ENCODE data around the gene DENND2A. TPM values are rescaled to one million over a fixed set of nuclear protein-coding genes. Genes with fewer than 3 reads are reported as not detected.
A peak's percentile ranks its signal among the peaks of the same experiment; 100 is the strongest.
"Not testable (repeated sequence)": the region's sequence is repeated elsewhere in the genome, so short reads cannot be mapped to it uniquely, and the experiment has no call there.

Gene DENND2A
- total RNA-seq, 4 donors from 2014 or later = 25.2 to 83.5 (median 46.5) TPM

DNA sequence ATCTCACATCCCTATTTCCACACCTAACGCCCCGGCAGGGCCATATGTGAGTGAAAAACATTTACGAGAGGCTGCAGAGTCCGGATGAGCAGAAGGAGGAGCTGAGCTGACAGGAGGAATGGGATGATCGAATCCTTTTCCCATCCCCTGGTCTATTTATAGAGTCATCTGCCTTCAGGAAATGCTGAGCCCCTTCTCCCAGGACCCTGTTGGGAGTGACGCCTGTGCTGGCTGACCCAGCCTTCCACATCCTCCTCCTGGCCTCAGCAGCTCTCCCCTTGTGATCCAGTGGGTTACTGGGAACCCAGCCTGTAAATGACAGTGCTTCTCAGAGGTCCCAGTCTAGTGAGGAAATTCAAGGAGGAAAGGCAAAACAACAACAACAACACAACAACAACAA, 16.6 kb downstream of the DENND2A start:
- no peaks in the 10 kb centered on the region for H3K9me3 ChIP-seq
- no peak for TF ChIP-seq POLR2A (IDR thresholded peaks at IDR 0.05)
- no peak for TF ChIP-seq EP300 (IDR thresholded peaks at IDR 0.05)
- TF ChIP-seq, protein P1, sequence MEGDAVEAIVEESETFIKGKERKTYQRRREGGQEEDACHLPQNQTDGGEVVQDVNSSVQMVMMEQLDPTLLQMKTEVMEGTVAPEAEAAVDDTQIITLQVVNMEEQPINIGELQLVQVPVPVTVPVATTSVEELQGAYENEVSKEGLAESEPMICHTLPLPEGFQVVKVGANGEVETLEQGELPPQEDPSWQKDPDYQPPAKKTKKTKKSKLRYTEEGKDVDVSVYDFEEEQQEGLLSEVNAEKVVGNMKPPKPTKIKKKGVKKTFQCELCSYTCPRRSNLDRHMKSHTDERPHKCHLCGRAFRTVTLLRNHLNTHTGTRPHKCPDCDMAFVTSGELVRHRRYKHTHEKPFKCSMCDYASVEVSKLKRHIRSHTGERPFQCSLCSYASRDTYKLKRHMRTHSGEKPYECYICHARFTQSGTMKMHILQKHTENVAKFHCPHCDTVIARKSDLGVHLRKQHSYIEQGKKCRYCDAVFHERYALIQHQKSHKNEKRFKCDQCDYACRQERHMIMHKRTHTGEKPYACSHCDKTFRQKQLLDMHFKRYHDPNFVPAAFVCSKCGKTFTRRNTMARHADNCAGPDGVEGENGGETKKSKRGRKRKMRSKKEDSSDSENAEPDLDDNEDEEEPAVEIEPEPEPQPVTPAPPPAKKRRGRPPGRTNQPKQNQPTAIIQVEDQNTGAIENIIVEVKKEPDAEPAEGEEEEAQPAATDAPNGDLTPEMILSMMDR (IDR thresholded peaks at IDR 0.05) = no peak
- no peak for TF ChIP-seq POLR2AphosphoS5 (IDR thresholded peaks at IDR 0.05)
- peak; percentile 10 for ATAC-seq
- no peaks in the 10 kb centered on the region for H3K36me3 ChIP-seq
- no peak overlapping the region for H3K4me3 ChIP-seq
- peak overlapping the region; percentile 55 to 87 (median 82) for H3K27ac ChIP-seq
- H3K27me3 ChIP-seq = no peaks in the 10 kb centered on the region
- H3K4me1 ChIP-seq = peaks cover 4 to 97% (median 29%) of the 10 kb centered on the region in 3 donors
- 43 to 47% methylated on average over 3 to 5 of the region's 6 CpGs for WGBS, 2 donors (ENCODE audit: low coverage in 1 of 2)

DNA sequence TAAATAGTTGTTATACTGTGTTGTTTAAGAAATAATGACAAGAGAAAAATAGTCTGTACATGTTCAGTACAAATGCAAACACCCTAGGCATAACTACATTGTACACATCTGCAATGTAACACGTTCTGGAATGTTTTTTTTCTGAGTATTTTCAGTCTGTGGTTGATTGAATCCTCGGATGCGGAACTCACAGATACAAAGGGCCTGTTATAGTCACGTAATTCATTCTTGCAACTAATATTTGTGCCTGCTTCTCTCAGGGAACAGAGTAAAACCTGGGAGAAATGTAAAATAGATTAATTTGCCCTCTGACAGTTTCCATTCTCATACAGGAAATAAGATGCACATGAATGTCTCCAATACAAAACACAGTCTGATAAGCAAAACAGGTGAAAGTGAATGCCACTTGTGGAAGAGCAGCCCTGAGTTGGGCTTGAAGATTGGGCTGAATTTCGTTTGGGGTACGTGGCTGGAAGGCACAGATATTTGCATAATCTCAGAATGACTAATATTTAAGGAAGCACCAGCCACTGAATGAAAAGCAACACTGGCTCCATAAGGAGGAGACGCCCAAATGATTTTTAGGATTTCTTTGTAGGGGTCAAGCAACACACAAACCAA, 19.1 kb downstream of the DENND2A start:
- no peak for ATAC-seq
- peaks cover 4 to 85% (median 14%) of the 10 kb centered on the region in 3 donors for H3K4me1 ChIP-seq
- WGBS, 2 donors (ENCODE audit: low coverage in 1 of 2) = 17 to 53% methylated on average over 6 to 7 of the region's 7 CpGs

DNA sequence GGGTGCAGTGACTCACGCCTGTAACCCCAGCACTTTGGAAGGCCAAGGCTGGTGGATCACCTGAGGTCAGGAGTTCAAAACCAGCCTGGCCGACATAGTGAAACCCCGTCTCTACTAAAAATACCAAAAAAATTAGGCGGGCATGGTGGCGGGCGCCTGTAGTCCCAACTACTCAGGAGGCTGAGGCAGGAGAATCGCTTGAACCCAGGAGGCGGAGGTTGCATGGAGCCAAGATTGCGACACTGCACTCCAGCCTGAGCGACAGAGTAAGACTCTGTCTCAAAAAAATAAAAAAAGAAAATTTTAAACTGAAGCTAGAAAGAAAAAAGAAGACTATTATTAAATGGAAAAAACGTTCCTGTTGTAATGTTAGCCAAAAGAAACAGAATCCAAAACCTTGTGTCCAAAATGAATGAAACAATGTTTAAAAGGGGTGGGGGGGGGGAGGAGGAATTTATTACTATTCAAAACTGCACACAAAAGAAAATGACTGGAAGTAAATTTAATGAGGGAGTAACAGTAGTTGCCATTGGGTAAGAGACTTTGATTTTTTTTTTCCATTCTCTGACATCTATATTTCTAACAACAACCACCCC, 20.6 kb downstream of the DENND2A start:
- not testable (repeated sequence) for H3K27me3 ChIP-seq, H3K4me3 ChIP-seq, H3K9me3 ChIP-seq, ATAC-seq, H3K36me3 ChIP-seq
- 67 to 87% methylated on average over 8 to 11 of the region's 11 CpGs for WGBS, 2 donors (ENCODE audit: low coverage in 1 of 2)
- Histone ChIP-seq H3K4me1 (peaks cover 0 to 71% (median 7%) of the 10 kb centered on the region in 3 donors), H3K27ac (peak overlapping the region in 1 of 4 donors; percentile 87)

More for the DNA sequence above, 19.1 kb downstream of the DENND2A start:
- Histone ChIP-seq H3K4me3 (no peak overlapping the region), H3K9me3 (no peaks in the 10 kb centered on the region), H3K27ac (peak overlapping the region in 3 of 4 donors; percentile 21 to 87 (median 60)), H3K36me3 (no peaks in the 10 kb centered on the region), H3K27me3 (no peaks in the 10 kb centered on the region)
- TF ChIP-seq, protein P1 (IDR thresholded peaks at IDR 0.05) = no peak
- TF ChIP-seq EP300 (IDR thresholded peaks at IDR 0.05) (no peak), POLR2A (IDR thresholded peaks at IDR 0.05) (no peak), POLR2AphosphoS5 (IDR thresholded peaks at IDR 0.05) (no peak)

DNA sequence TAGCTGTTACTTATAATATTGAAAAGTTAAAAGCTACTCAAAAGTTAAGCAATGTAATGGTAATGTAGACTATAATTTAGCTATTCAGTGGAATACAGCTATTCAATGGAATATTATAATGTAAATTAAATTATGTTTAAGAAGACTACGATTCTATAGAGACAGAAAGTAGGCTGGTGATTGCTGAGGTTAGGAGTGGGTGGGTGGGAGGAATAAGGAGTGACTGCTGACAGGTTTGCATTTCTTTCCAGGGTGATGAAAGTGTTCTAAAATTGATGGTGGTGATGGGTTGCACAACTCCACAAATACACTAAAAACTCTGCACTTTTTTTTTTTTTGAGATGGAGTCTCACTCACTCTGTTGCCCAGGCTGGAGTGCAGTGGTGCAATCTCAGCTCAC, 21.4 kb downstream of the DENND2A start:
- peak overlapping the region in 1 of 4 donors; percentile 9 for H3K27ac ChIP-seq
- TF ChIP-seq POLR2AphosphoS5 (IDR thresholded peaks at IDR 0.05) (no peak), EP300 (IDR thresholded peaks at IDR 0.05) (no peak), POLR2A (IDR thresholded peaks at IDR 0.05) (no peak)
- TF ChIP-seq, protein P1 (IDR thresholded peaks at IDR 0.05) = no peak
- 59 to 71% methylated on average over 1 of the region's 1 CpG for WGBS, 2 donors (ENCODE audit: low coverage in 1 of 2)
- H3K27me3 ChIP-seq = no peaks in the 10 kb centered on the region
- H3K36me3 ChIP-seq = no peaks in the 10 kb centered on the region
- ATAC-seq = no peak
- H3K4me1 ChIP-seq = peaks cover 0 to 69% (median 3%) of the 10 kb centered on the region in 3 donors
- no peak overlapping the region for H3K4me3 ChIP-seq
- H3K9me3 ChIP-seq = no peaks in the 10 kb centered on the region

DNA sequence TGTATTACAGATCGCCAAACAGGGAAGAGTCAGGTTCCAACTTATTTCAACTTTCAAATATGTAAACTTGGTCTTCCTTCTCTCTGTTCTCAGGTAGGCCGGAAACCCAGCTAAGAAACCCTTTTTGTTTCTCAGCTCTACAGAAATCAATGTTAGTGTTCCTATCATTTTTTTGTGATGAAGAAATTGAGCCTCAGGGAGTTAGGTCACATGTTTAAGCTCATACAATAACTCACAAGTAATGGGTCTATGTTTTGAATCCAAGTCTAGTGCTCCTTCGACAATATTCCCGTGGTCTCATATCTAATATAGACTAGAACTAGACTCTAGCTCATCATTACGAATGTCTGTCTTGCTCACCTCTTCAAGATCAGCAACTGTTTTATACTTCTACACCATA, 22.3 kb downstream of the DENND2A start:
- no peak for ATAC-seq
- Histone ChIP-seq H3K9me3 (no peaks in the 10 kb centered on the region), H3K27ac (peak overlapping the region in 2 of 4 donors; percentile 0 to 3), H3K4me1 (peaks cover 0 to 69% (median 0%) of the 10 kb centered on the region in 3 donors), H3K27me3 (no peaks in the 10 kb centered on the region), H3K36me3 (no peaks in the 10 kb centered on the region), H3K4me3 (no peak overlapping the region)
- WGBS, 2 donors (ENCODE audit: low coverage in 1 of 2) = 73 to 74% methylated on average over 4 to 5 of the region's 5 CpGs
- TF ChIP-seq, protein P1 (IDR thresholded peaks at IDR 0.05) = no peak
- TF ChIP-seq EP300 (IDR thresholded peaks at IDR 0.05) (no peak), POLR2AphosphoS5 (IDR thresholded peaks at IDR 0.05) (no peak), POLR2A (IDR thresholded peaks at IDR 0.05) (no peak)

Measured in gastroesophageal sphincter (tissue), 4 donors.